ENCODE data around the gene CLEC2B.

Gene CLEC2B

GRCh38 chr12:9869307-9870161 is at the start of gene CLEC2B:
CLEC2B (minus strand) TSS chr12:9869354.
- Histone ChIP-seq H3K27ac (ENCODE audit: low read depth, low read length) (no peak within 1 kb of the TSS), H3K36me3 (ENCODE audit: control insufficient read depth, insufficient read depth, low read length) (no peaks in the 10 kb centered on the region), H3K4me1 (ENCODE audit: control insufficient read depth, insufficient read depth, low read length) (peaks cover 24% of the 10 kb centered on the region), H3K4me3 (ENCODE audit: low read depth, low read length) (peak within 1 kb of the TSS; percentile 7; the same call in 1 of the 2 replicates), H3K27me3 (ENCODE audit: control insufficient read depth, insufficient read depth, low read length) (no peaks in the 10 kb centered on the region), H3K9ac (ENCODE audit: low read depth, low read length) (no peak within 1 kb of the TSS), H3K9me3 (ENCODE audit: control insufficient read depth, insufficient read depth, low read length) (no peaks in the 10 kb centered on the region)

GRCh38 chr12:9911708-9912107 is 42.6 kb upstream of the CLEC2B start:
- H3K4me3 ChIP-seq (ENCODE audit: low read depth, low read length), result no peak overlapping the region
- no peaks in the 10 kb centered on the region for H3K36me3 ChIP-seq (ENCODE audit: control insufficient read depth, insufficient read depth, low read length)
- peaks cover 35% of the 10 kb centered on the region for H3K9me3 ChIP-seq (ENCODE audit: control insufficient read depth, insufficient read depth, low read length)
- no peaks in the 10 kb centered on the region for H3K4me1 ChIP-seq (ENCODE audit: control insufficient read depth, insufficient read depth, low read length)
- H3K9ac ChIP-seq (ENCODE audit: low read depth, low read length), result no peak overlapping the region
- H3K27ac ChIP-seq (ENCODE audit: low read depth, low read length), result no peak overlapping the region
- no peaks in the 10 kb centered on the region for H3K27me3 ChIP-seq (ENCODE audit: control insufficient read depth, insufficient read depth, low read length)

- Histone ChIP-seq H3K4me3 (ENCODE audit: low read depth, low read length) (peak overlapping the region; percentile 13; the same call in 1 of the 2 replicates), H3K9ac (ENCODE audit: low read depth, low read length) (no peak overlapping the region), H3K9me3 (ENCODE audit: control insufficient read depth, insufficient read depth, low read length) (peaks cover 35% of the 10 kb centered on the region)
These were observed 41.7 kb upstream of the CLEC2B start for GRCh38 chr12:9910716-9911421.

GRCh38 chr12:9909724-9910123 is 40.6 kb upstream of the CLEC2B start:
- H3K4me3 ChIP-seq (ENCODE audit: low read depth, low read length), result no peak overlapping the region
- no peak overlapping the region for H3K9ac ChIP-seq (ENCODE audit: low read depth, low read length)
- H3K27me3 ChIP-seq (ENCODE audit: control insufficient read depth, insufficient read depth, low read length), result no peaks in the 10 kb centered on the region
- H3K4me1 ChIP-seq (ENCODE audit: control insufficient read depth, insufficient read depth, low read length), result no peaks in the 10 kb centered on the region
- H3K9me3 ChIP-seq (ENCODE audit: control insufficient read depth, insufficient read depth, low read length), result peaks cover 35% of the 10 kb centered on the region
- H3K36me3 ChIP-seq (ENCODE audit: control insufficient read depth, insufficient read depth, low read length), result no peaks in the 10 kb centered on the region
- no peak overlapping the region for H3K27ac ChIP-seq (ENCODE audit: low read depth, low read length)

More at GRCh38 chr12:9910716-9911421, 41.7 kb upstream of the CLEC2B start:
- Histone ChIP-seq H3K4me1 (ENCODE audit: control insufficient read depth, insufficient read depth, low read length) (no peaks in the 10 kb centered on the region), H3K36me3 (ENCODE audit: control insufficient read depth, insufficient read depth, low read length) (no peaks in the 10 kb centered on the region), H3K27me3 (ENCODE audit: control insufficient read depth, insufficient read depth, low read length) (no peaks in the 10 kb centered on the region), H3K27ac (ENCODE audit: low read depth, low read length) (peak overlapping the region; percentile 10)

- H3K27me3 ChIP-seq (ENCODE audit: control insufficient read depth, insufficient read depth, low read length), result no peaks in the 10 kb centered on the region
- no peaks in the 10 kb centered on the region for H3K4me1 ChIP-seq (ENCODE audit: control insufficient read depth, insufficient read depth, low read length)
- H3K27ac ChIP-seq (ENCODE audit: low read depth, low read length), result no peak overlapping the region
- H3K4me3 ChIP-seq (ENCODE audit: low read depth, low read length), result no peak overlapping the region
- H3K9ac ChIP-seq (ENCODE audit: low read depth, low read length), result no peak overlapping the region
- peaks cover 35% of the 10 kb centered on the region for H3K9me3 ChIP-seq (ENCODE audit: control insufficient read depth, insufficient read depth, low read length)
- H3K36me3 ChIP-seq (ENCODE audit: control insufficient read depth, insufficient read depth, low read length), result no peaks in the 10 kb centered on the region
These were observed 39.2 kb upstream of the CLEC2B start for GRCh38 chr12:9908350-9908749.

- Histone ChIP-seq H3K9me3 (ENCODE audit: control insufficient read depth, insufficient read depth, low read length) (peaks cover 36% of the 10 kb centered on the region), H3K9ac (ENCODE audit: low read depth, low read length) (no peak overlapping the region), H3K4me1 (ENCODE audit: control insufficient read depth, insufficient read depth, low read length) (no peaks in the 10 kb centered on the region), H3K36me3 (ENCODE audit: control insufficient read depth, insufficient read depth, low read length) (no peaks in the 10 kb centered on the region), H3K27ac (ENCODE audit: low read depth, low read length) (no peak overlapping the region), H3K27me3 (ENCODE audit: control insufficient read depth, insufficient read depth, low read length) (no peaks in the 10 kb centered on the region), H3K4me3 (ENCODE audit: low read depth, low read length) (no peak overlapping the region)
These were observed 38.6 kb upstream of the CLEC2B start for GRCh38 chr12:9907769-9908168.

GRCh38 chr12:9906873-9907272 is 37.7 kb upstream of the CLEC2B start:
- H3K4me1 ChIP-seq (ENCODE audit: control insufficient read depth, insufficient read depth, low read length), result no peaks in the 10 kb centered on the region
- no peaks in the 10 kb centered on the region for H3K27me3 ChIP-seq (ENCODE audit: control insufficient read depth, insufficient read depth, low read length)
- H3K9ac ChIP-seq (ENCODE audit: low read depth, low read length), result no peak overlapping the region
- no peaks in the 10 kb centered on the region for H3K36me3 ChIP-seq (ENCODE audit: control insufficient read depth, insufficient read depth, low read length)
- no peak overlapping the region for H3K27ac ChIP-seq (ENCODE audit: low read depth, low read length)
- peaks cover 38% of the 10 kb centered on the region for H3K9me3 ChIP-seq (ENCODE audit: control insufficient read depth, insufficient read depth, low read length)
- H3K4me3 ChIP-seq (ENCODE audit: low read depth, low read length), result no peak overlapping the region

- Histone ChIP-seq H3K4me3 (ENCODE audit: low read depth, low read length) (no peak overlapping the region), H3K9me3 (ENCODE audit: control insufficient read depth, insufficient read depth, low read length) (0 out of 2 replicates have a peak, but pooled peaks cover 10% of the 10 kb centered on the region), H3K36me3 (ENCODE audit: control insufficient read depth, insufficient read depth, low read length) (no peaks in the 10 kb centered on the region), H3K27me3 (ENCODE audit: control insufficient read depth, insufficient read depth, low read length) (no peaks in the 10 kb centered on the region), H3K4me1 (ENCODE audit: control insufficient read depth, insufficient read depth, low read length) (0 out of 2 replicates have a peak, but pooled peaks cover 4% of the 10 kb centered on the region), H3K27ac (ENCODE audit: low read depth, low read length) (no peak overlapping the region), H3K9ac (ENCODE audit: low read depth, low read length) (no peak overlapping the region)
These were observed 33.5 kb upstream of the CLEC2B start for GRCh38 chr12:9902539-9903228.

GRCh38 chr12:9900930-9901329 is 31.8 kb upstream of the CLEC2B start:
- H3K4me3 ChIP-seq (ENCODE audit: low read depth, low read length), result no peak overlapping the region
- no peak overlapping the region for H3K27ac ChIP-seq (ENCODE audit: low read depth, low read length)
- H3K9ac ChIP-seq (ENCODE audit: low read depth, low read length), result no peak overlapping the region
- H3K27me3 ChIP-seq (ENCODE audit: control insufficient read depth, insufficient read depth, low read length), result no peaks in the 10 kb centered on the region
- H3K36me3 ChIP-seq (ENCODE audit: control insufficient read depth, insufficient read depth, low read length), result no peaks in the 10 kb centered on the region
- 0 out of 2 replicates have a peak, but pooled peaks cover 10% of the 10 kb centered on the region for H3K9me3 ChIP-seq (ENCODE audit: control insufficient read depth, insufficient read depth, low read length)
- 0 out of 2 replicates have a peak, but pooled peaks cover 4% of the 10 kb centered on the region for H3K4me1 ChIP-seq (ENCODE audit: control insufficient read depth, insufficient read depth, low read length)

- Histone ChIP-seq H3K4me3 (ENCODE audit: low read depth, low read length) (no peak overlapping the region), H3K27ac (ENCODE audit: low read depth, low read length) (no peak overlapping the region), H3K27me3 (ENCODE audit: control insufficient read depth, insufficient read depth, low read length) (no peaks in the 10 kb centered on the region), H3K4me1 (ENCODE audit: control insufficient read depth, insufficient read depth, low read length) (0 out of 2 replicates have a peak, but pooled peaks cover 4% of the 10 kb centered on the region), H3K9me3 (ENCODE audit: control insufficient read depth, insufficient read depth, low read length) (0 out of 2 replicates have a peak, but pooled peaks cover 10% of the 10 kb centered on the region), H3K36me3 (ENCODE audit: control insufficient read depth, insufficient read depth, low read length) (no peaks in the 10 kb centered on the region), H3K9ac (ENCODE audit: low read depth, low read length) (no peak overlapping the region)
These were observed 30.1 kb upstream of the CLEC2B start for GRCh38 chr12:9899209-9899608.

Measured in HUES48 (cell line).